Endothelial cell of umbilical vein (primary cell): ENCODE results near the gene HOXA2. TPM values are rescaled to one million over a fixed set of nuclear protein-coding genes. Genes with fewer than 3 reads are reported as not detected.
A peak's percentile ranks its signal among the peaks of the same experiment; 100 is the strongest.

Experiments
- BruUV-seq: library from RNA; stranded (reverse); fragments of 400-500 nt; replicated peaks from 2 replicates; lab custom pipeline; 2021; lab: Mats Ljungman, UMichigan
- CTCF ChIA-PET: fragments of 300-600, 350-600 bp; sonication (Branson Sonifier 250); formaldehyde crosslinking; loops from one replicate; lab custom pipeline; 2021; ENCODE audit warnings: antibody characterized with exemption, inconsistent platforms; lab: Charles Lee
- POLR2A ChIA-PET: fragments of 300-600, 350-600 bp; sonication (Branson Sonifier 250); formaldehyde crosslinking; loops from one replicate; lab custom pipeline; 2021; ENCODE audit warnings: antibody characterized with exemption, inconsistent platforms; lab: Charles Lee
- DNase-seq: peaks from one replicate; pipeline ENCODE4 v3.0.0-alpha.2; 2011; ENCODE audit warnings: low read depth, low spot score
- FAIRE-seq: peaks from 2 replicates; lab custom pipeline; 2011; peaks lifted over from hg19 to GRCh38; lab: Jason Lieb, UNC
- H2AFZ ChIP-seq: 2 replicates; pipeline ENCODE4 v1.6.0; 2012; ENCODE audit warnings: low read depth, low read length, control low read depth, inconsistent platforms
- H3K27ac ChIP-seq: 2 replicates; pipeline ENCODE4 v1.5.1; 2011; ENCODE audit warnings: low read depth, mild to moderate bottlenecking, control low read depth, low read length, moderate library complexity; ENCODE audit not compliant: insufficient read depth
- H3K27me3 ChIP-seq, 2 experiments: 2 replicates each; pipeline versions ENCODE4 v1.6.0 to v1.6.1; 2011; ENCODE audit warnings: low read length in 2 of 2, mixed read lengths in 1 of 2; ENCODE audit not compliant: control insufficient read depth in 2 of 2, insufficient read depth in 2 of 2
- H3K36me3 ChIP-seq, 2 experiments: 2 replicates in 1 of 2; 3 replicates in 1 of 2; pipeline ENCODE4 v1.5.1; 2011; ENCODE audit warnings: low read length in 2 of 2, mild to moderate bottlenecking in 1 of 2, moderate library complexity in 1 of 2; ENCODE audit not compliant: control insufficient read depth in 2 of 2, insufficient read depth in 2 of 2; ENCODE audit errors: extremely low read depth in 1 of 2
- H3K4me1 ChIP-seq: 3 replicates; pipeline ENCODE4 v1.5.1; 2011; ENCODE audit warnings: mild to moderate bottlenecking, low read length; ENCODE audit not compliant: control insufficient read depth, insufficient read depth; ENCODE audit errors: extremely low read depth
- H3K4me2 ChIP-seq: 2 replicates; pipeline ENCODE4 v1.6.1; 2011; ENCODE audit warnings: low read length, control low read depth, mixed read lengths; ENCODE audit not compliant: insufficient read depth
- H3K4me3 ChIP-seq, 3 experiments: fragments of 200-600 bp in 1 of 3; sonication (generic), shearing (Covaris generic) in 1 of 3; replicated peaks in 1 of 3; 2 replicates each; pipeline ENCODE4 v1.5.1; 2011 to 2016; ENCODE audit warnings: control low read depth in 3 of 3, low read length in 3 of 3, mild to moderate bottlenecking in 2 of 3, inconsistent platforms in 1 of 3, low read depth in 1 of 3, moderate library complexity in 1 of 3; ENCODE audit not compliant: insufficient read depth in 1 of 3
- H3K79me2 ChIP-seq: 2 replicates; pipeline ENCODE4 v1.6.0; 2012; ENCODE audit warnings: low read length, inconsistent platforms; ENCODE audit not compliant: control insufficient read depth, insufficient read depth
- H3K9ac ChIP-seq: replicated peaks from 2 replicates; pipeline ENCODE3; 2011; ENCODE audit warnings: low read length, control low read depth; ENCODE audit not compliant: insufficient read depth; ENCODE audit errors: extremely low read depth
- H3K9me1 ChIP-seq: replicated peaks from 3 replicates; pipeline ENCODE4 v1.6.0; 2011; ENCODE audit warnings: mild to moderate bottlenecking, low read length; ENCODE audit not compliant: control insufficient read depth, insufficient read depth; ENCODE audit errors: extremely low read depth
- H3K9me3 ChIP-seq: replicated peaks from 2 replicates; pipeline ENCODE4 v1.5.1; 2012; ENCODE audit warnings: low read length, inconsistent platforms; ENCODE audit not compliant: control insufficient read depth, insufficient read depth
- H4K20me1 ChIP-seq: replicated peaks from 2 replicates; pipeline ENCODE3; 2011; ENCODE audit warnings: mild to moderate bottlenecking, low read length; ENCODE audit not compliant: control insufficient read depth, insufficient read depth; ENCODE audit errors: extremely low read depth
- EZH2 ChIP-seq: IDR thresholded peaks from 2 replicates; pipeline ENCODE4 v1.6.1; 2012; ENCODE audit warnings: borderline replicate concordance, low read depth, mild to moderate bottlenecking, moderate library complexity, low read length, inconsistent platforms; ENCODE audit not compliant: severe bottlenecking
- FOS ChIP-seq: IDR thresholded peaks from 2 replicates; pipeline ENCODE4 v1.6.1; 2011; ENCODE audit warnings: mild to moderate bottlenecking, low read length, moderate library complexity, borderline replicate concordance; ENCODE audit not compliant: insufficient read depth
- GATA2 ChIP-seq: IDR thresholded peaks from 2 replicates; pipeline ENCODE4 v1.7.0; 2011; ENCODE audit warnings: low read depth, mild to moderate bottlenecking, moderate library complexity, mixed read lengths, low read length; ENCODE audit not compliant: insufficient read length, insufficient read depth
- JUN ChIP-seq: IDR thresholded peaks from 2 replicates; pipeline ENCODE4 v1.6.1; 2011; ENCODE audit warnings: borderline replicate concordance, low read depth; ENCODE audit not compliant: insufficient read length, insufficient read depth
- MYC ChIP-seq: IDR thresholded peaks from one replicate; pipeline ENCODE4 v1.6.1; 2011; ENCODE audit warnings: mild to moderate bottlenecking, low read depth, low read length
- POLR2A ChIP-seq: IDR thresholded peaks from 2 replicates; pipeline ENCODE4 v1.6.1; 2012; ENCODE audit warnings: low read depth, mild to moderate bottlenecking, control low read depth, low read length
- POLR2AphosphoS5 ChIP-seq: IDR thresholded peaks from 2 replicates; pipeline ENCODE4 v1.6.1; 2012; ENCODE audit warnings: low read depth, mild to moderate bottlenecking, control low read depth, low read length, moderate library complexity; ENCODE audit not compliant: insufficient read depth
- dilution Hi-C: fragments of 300-500 bp; cut with MboI; formaldehyde crosslinking; loops from one replicate; pipeline ENCODE4 v1.15.0; 2019; ENCODE audit warnings: low sequenced_read_pairs; ENCODE audit not compliant: extremely low pct_ligation_motif_present
- intact Hi-C: fragments of 100-400 bp; cut with micrococcal nuclease; formaldehyde crosslinking; loops from one replicate; pipeline ENCODE4 v1.10.0; 2022
- polyA plus RNA-seq, 4 experiments: library from polyadenylated mRNA; depleted of rRNA in 3 of 4; stranded (reverse) in 3 of 4; unstranded in 1 of 4; fragments of >200 nt; gene quantifications; 2 replicates each; pipeline versions ENCODE4 v1.2.1 to v1.2.3, GENCODE V29; 2011 to 2012; ENCODE audit warnings: missing spikeins in 1 of 4
- total RNA-seq: library from RNA; stranded (reverse); gene quantifications from 2 replicates; pipeline ENCODE4 v1.2.3, GENCODE V29; 2021
- TF ChIP-seq, protein P1 (sequence below): IDR thresholded peaks from 2 replicates; pipeline ENCODE4 v1.6.1; 2011; ENCODE audit not compliant: insufficient read depth, insufficient read length
- TF ChIP-seq, protein P2 (sequence below), 2 donors: IDR thresholded peaks; 1 replicate in 1 of 2; 2 replicates in 1 of 2; pipeline ENCODE4 v1.5.1; 2011; ENCODE audit warnings: low read length in 2 of 2, mild to moderate bottlenecking in 2 of 2, moderate library complexity in 2 of 2, control low read depth in 1 of 2, inconsistent platforms in 1 of 2, low read depth in 1 of 2; ENCODE audit not compliant: insufficient read depth in 1 of 2; ENCODE audit errors: extremely low read depth in 1 of 2

Gene HOXA2
- total and polyA plus RNA-seq, 2 donors (not counting 3 experiments of a cell fraction or from before 2014, with no cell fraction given), result 1.6 to 2.3 TPM

DNA sequence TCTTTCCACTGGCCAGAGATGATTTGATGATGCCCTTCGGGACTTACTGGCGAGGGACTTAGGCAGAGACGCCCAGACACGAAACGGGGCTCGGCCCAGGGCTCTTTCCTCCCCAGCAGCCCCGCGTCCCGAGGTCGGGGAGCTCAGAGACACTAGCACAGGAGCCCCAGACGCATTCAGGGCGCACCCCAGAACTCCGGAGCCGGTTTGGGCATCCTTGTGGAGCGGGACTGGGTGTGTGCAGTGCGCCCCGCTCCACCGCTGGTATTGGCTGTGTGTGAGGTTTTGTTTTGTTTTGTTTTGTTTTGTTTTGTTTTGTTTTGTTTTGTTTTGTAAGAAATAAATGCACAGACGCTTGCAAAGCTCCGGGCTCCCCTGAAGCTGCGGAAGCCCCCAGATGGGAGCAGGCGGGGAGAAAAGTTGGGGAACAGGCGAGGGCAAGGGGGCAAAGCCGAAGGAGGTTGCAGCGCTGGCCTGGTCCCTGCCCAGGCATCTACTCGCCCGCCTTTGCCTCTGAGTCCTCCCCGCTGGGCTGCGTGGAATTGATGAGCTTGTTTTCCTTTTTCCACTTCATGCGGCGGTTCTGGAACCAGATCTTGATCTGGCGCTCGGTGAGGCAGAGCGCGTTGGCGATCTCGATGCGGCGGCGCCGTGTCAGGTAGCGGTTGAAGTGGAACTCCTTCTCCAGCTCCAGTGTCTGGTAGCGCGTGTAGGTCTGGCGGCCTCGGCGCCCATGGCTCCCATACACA lies 42.9 kb upstream of the HOXA2 start:
- peaks cover 73% of the 10 kb centered on the region for H3K4me1 ChIP-seq
- FAIRE-seq (peak; percentile 42), DNase-seq (no peak)
- H4K20me1 ChIP-seq, result no peaks in the 10 kb centered on the region
- peak overlapping the region; percentile 64 for H3K27ac ChIP-seq
- no TSS peak for BruUV-seq
- H3K4me3 ChIP-seq, result peak overlapping the region in 2 of 3 experiments; percentile 23 to 50
- POLR2A ChIA-PET, result interaction anchor here (0.6 to 1.6 kb wide), 2 partner anchors 15 to 237 kb away, joined by 4 read pairs; no protein-coding TSS in a partner anchor
- no peaks in the 10 kb centered on the region for H3K27me3 ChIP-seq
- H3K4me2 ChIP-seq, result peak overlapping the region; percentile 76
- intact Hi-C loops (no loop called here), dilution Hi-C loops (no loop called here)
- peaks cover 0 to 19% of the 10 kb centered on the region in 2 experiments for H3K36me3 ChIP-seq
- no peak for TF ChIP-seq MYC
- TF ChIP-seq POLR2AphosphoS5, result no peak
- TF ChIP-seq, protein P1, sequence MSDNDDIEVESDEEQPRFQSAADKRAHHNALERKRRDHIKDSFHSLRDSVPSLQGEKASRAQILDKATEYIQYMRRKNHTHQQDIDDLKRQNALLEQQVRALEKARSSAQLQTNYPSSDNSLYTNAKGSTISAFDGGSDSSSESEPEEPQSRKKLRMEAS, result no peak
- TF ChIP-seq, protein P2, sequence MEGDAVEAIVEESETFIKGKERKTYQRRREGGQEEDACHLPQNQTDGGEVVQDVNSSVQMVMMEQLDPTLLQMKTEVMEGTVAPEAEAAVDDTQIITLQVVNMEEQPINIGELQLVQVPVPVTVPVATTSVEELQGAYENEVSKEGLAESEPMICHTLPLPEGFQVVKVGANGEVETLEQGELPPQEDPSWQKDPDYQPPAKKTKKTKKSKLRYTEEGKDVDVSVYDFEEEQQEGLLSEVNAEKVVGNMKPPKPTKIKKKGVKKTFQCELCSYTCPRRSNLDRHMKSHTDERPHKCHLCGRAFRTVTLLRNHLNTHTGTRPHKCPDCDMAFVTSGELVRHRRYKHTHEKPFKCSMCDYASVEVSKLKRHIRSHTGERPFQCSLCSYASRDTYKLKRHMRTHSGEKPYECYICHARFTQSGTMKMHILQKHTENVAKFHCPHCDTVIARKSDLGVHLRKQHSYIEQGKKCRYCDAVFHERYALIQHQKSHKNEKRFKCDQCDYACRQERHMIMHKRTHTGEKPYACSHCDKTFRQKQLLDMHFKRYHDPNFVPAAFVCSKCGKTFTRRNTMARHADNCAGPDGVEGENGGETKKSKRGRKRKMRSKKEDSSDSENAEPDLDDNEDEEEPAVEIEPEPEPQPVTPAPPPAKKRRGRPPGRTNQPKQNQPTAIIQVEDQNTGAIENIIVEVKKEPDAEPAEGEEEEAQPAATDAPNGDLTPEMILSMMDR (IDR thresholded peaks at IDR 0.05; ENCODE audit: extremely low read depth in 1 of 2, insufficient read depth in 1 of 2, low read depth in 1 of 2, low read length in 2 of 2), result no peak
- no peak for TF ChIP-seq POLR2A
- no peak for TF ChIP-seq JUN
- no peak for TF ChIP-seq EZH2
- TF ChIP-seq GATA2, result no peak
- no peak for TF ChIP-seq FOS
- no peaks in the 10 kb centered on the region for H3K9me3 ChIP-seq
- peak overlapping the region; percentile 47 for H3K9ac ChIP-seq
- CTCF ChIA-PET, result interaction anchor here (0.7 to 7.0 kb wide), 17 partner anchors 10 to 776 kb away, joined by 3 to 72 read pairs (median 5); partner anchors contain the start of gene HOXA7
- H2AFZ ChIP-seq, result no peak overlapping the region
- no peaks in the 10 kb centered on the region for H3K9me1 ChIP-seq
- H3K79me2 ChIP-seq, result peaks cover 97% of the 10 kb centered on the region
